HFFc6 (cell line): ENCODE results near the gene OR51D1. TPM values are rescaled to one million over a fixed set of nuclear protein-coding genes. Genes with fewer than 3 reads are reported as not detected.

Experiments
- DNase-seq: peaks from one replicate; pipeline ENCODE4 v3.0.0-alpha.2; 2018
- H3K27ac Mint-ChIP-seq: 2 replicates; pipeline ENCODE4 v1.8.0; 2020; ENCODE audit warnings: mild to moderate bottlenecking, mixed read lengths
- H3K27me3 Mint-ChIP-seq: 2 replicates; pipeline ENCODE4 v1.8.0; 2021; ENCODE audit warnings: mild to moderate bottlenecking, moderate library complexity, mixed read lengths; ENCODE audit not compliant: insufficient read depth
- H3K36me3 Mint-ChIP-seq: 2 replicates; pipeline ENCODE4 v1.8.0; 2021; ENCODE audit warnings: low read depth, mixed read lengths
- H3K4me1 Mint-ChIP-seq: 2 replicates; pipeline ENCODE4 v1.8.0; 2020; ENCODE audit warnings: low read depth, mixed read lengths
- H3K4me3 Mint-ChIP-seq: 2 replicates; pipeline ENCODE4 v1.8.0; 2020; ENCODE audit warnings: mild to moderate bottlenecking, moderate library complexity, mixed read lengths
- H3K9me3 Mint-ChIP-seq: 2 replicates; pipeline ENCODE4 v1.8.0; 2020; ENCODE audit warnings: mild to moderate bottlenecking, mixed read lengths
- long read RNA-seq: library from polyadenylated mRNA; unstranded; transcript quantifications from one replicate; pipeline ENCODE4 v2.0.0, GENCODE V29; 2019
- total RNA-seq, 6 experiments: library from RNA; stranded (reverse); fragmentation: NEBNext Ultra II Directional; extraction: Animal tissue kit (Norgen Biotek cat#: 25700); gene quantifications; 2 replicates in 1 of 6; 3 replicates in 5 of 6; pipeline ENCODE4 v1.2.3, GENCODE V29; 2021
- TF ChIP-seq, protein P1 (sequence below): fragments of 200-600 bp; sonication (generic); IDR thresholded peaks from 2 replicates; pipeline ENCODE4 v1.5.0; 2021; ENCODE audit warnings: antibody characterized with exemption, mild to moderate bottlenecking

The OR51D1 gene
- total RNA-seq = not detected
- long read RNA-seq = 0 reads

GRCh38 chr11:4636962-4637661 is at the start of gene OR51D1:
Gene OR51D1 (plus strand): TSS chr11:4637477. CDS start chr11:4639791, 2,314 bp downstream.
- Mint-ChIP-seq H3K9me3 (no peaks in the 10 kb centered on the region), H3K4me3 (no peak within 1 kb of the TSS), H3K36me3 (no peaks in the 10 kb centered on the region), H3K27ac (no peak within 1 kb of the TSS), H3K27me3 (peaks cover 3% of the 10 kb centered on the region; the same call in 1 of the 2 replicates), H3K4me1 (no peaks in the 10 kb centered on the region)
- DNase-seq = peak; percentile 40
- TF ChIP-seq, protein P1, sequence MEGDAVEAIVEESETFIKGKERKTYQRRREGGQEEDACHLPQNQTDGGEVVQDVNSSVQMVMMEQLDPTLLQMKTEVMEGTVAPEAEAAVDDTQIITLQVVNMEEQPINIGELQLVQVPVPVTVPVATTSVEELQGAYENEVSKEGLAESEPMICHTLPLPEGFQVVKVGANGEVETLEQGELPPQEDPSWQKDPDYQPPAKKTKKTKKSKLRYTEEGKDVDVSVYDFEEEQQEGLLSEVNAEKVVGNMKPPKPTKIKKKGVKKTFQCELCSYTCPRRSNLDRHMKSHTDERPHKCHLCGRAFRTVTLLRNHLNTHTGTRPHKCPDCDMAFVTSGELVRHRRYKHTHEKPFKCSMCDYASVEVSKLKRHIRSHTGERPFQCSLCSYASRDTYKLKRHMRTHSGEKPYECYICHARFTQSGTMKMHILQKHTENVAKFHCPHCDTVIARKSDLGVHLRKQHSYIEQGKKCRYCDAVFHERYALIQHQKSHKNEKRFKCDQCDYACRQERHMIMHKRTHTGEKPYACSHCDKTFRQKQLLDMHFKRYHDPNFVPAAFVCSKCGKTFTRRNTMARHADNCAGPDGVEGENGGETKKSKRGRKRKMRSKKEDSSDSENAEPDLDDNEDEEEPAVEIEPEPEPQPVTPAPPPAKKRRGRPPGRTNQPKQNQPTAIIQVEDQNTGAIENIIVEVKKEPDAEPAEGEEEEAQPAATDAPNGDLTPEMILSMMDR = peak; percentile 91

DNA sequence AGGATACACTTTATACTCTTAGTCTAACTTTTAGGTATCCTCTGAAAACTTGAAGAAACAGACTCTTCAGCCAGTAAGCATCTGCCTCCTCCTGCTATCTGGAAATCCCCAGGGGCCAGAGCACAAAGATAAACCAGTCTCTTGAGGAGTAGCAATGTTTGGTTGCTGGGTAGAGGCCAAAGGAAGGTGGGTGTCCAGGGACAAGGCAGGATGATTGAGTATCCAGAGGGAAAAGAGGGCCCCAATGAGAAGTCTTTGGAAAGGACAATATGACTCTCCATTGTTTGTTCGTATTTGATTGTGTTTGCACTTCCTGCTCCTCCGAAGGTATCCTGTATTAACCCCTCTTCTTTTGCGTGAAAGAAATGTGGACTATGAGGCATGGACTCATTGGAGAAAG is 48.3 kb upstream of the OR51D1 start:
- Mint-ChIP-seq H3K9me3 (no peaks in the 10 kb centered on the region), H3K4me1 (no peaks in the 10 kb centered on the region), H3K4me3 (no peak overlapping the region), H3K27ac (no peak overlapping the region), H3K27me3 (peaks cover 3% of the 10 kb centered on the region; the same call in 1 of the 2 replicates), H3K36me3 (no peaks in the 10 kb centered on the region)
- TF ChIP-seq, protein P1 = no peak
- DNase-seq = no peak

DNA sequence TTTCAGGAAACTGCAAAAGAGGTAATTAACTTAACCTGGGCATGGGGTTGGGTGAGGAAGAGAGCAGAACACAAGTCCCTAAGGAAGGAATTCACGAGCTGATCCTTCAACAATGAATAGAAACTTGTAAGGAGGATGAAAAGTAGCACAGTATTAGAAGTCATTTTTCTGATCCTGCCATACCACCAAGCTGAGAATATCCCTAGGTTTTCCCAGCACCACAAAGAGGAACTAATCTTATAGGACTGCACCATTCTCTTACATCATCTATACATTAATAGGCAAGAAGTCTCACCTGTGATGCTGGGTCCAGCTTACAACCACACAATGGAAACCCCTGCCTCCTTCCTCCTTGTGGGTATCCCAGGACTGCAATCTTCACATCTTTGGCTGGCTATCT is 43.5 kb upstream of the OR51D1 start, which contains the start of gene OR52I1:
Gene OR52I1 (plus strand): TSS at position 301 of the 400 bp plus-strand sequence. CDS start 0 bp downstream, at position 301.
- no peak within 1 kb of the TSS for H3K27ac Mint-ChIP-seq
- TF ChIP-seq, protein P1 = no peak
- no peaks in the 10 kb centered on the region for H3K4me1 Mint-ChIP-seq
- no peaks in the 10 kb centered on the region for H3K9me3 Mint-ChIP-seq
- DNase-seq = no peak
- H3K27me3 Mint-ChIP-seq = peaks cover 3% of the 10 kb centered on the region; the same call in 1 of the 2 replicates
- no peaks in the 10 kb centered on the region; the same call in 1 of the 2 replicates for H3K36me3 Mint-ChIP-seq
- no peak within 1 kb of the TSS for H3K4me3 Mint-ChIP-seq

- Mint-ChIP-seq H3K4me3 (no peak overlapping the region), H3K27ac (no peak overlapping the region), H3K9me3 (no peaks in the 10 kb centered on the region), H3K4me1 (peaks cover 41% of the 10 kb centered on the region), H3K36me3 (no peaks in the 10 kb centered on the region; the same call in 1 of the 2 replicates), H3K27me3 (no peaks in the 10 kb centered on the region)
- DNase-seq = no peak
- TF ChIP-seq, protein P1 = no peak
Measured at GRCh38 chr11:4605057-4605456, 32.2 kb upstream of the OR51D1 start.

DNA sequence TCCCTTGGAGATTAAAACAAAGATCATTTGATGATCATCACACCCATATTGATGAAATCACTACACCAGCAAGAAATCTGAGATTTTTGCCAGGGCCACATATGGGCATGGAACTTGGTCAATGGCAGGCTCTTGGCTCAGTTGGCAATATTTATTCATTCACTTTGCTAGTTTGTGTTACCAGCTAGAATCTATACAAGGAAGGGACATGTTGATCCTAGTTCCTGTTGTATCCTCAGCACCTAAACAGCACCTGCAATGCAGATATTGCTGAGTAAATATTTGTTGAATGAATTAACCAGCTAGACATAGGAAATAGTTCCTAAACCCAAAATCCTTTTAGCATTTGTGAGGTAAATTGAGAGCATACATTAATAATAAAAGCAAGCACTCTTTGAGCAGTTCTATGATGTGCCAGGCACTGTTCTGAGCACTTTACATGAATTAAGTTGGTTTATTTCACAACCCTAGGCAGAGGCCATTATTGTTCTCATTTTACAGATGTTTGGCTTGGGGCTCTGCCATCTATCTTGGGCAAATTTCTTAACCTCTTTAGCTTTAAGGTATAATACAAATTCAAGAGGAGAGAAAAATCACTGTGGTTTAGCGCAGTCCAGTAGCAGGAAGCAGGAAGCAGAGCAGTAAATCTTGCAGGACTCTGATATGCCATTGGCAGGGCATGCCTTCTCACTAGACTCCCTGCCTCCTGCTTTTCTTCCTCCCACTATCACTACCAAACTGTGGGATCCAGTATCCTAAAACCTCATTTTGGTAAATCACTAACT is 30.9 kb upstream of the OR51D1 start:
- DNase-seq = no peak

More for the DNA sequence above, 30.9 kb upstream of the OR51D1 start:
- peaks cover 48% of the 10 kb centered on the region for H3K4me1 Mint-ChIP-seq
- H3K27me3 Mint-ChIP-seq = no peaks in the 10 kb centered on the region
- no peaks in the 10 kb centered on the region for H3K9me3 Mint-ChIP-seq
- H3K4me3 Mint-ChIP-seq = peak overlapping the region; percentile 94
- no peaks in the 10 kb centered on the region; the same call in 1 of the 2 replicates for H3K36me3 Mint-ChIP-seq
- H3K27ac Mint-ChIP-seq = peak overlapping the region; percentile 44; the same call in 1 of the 2 replicates
- TF ChIP-seq, protein P1 = no peak
